H1 (cell line): Measurements from ENCODE around the gene GRIPAP1. TPM values are rescaled to one million over a fixed set of nuclear protein-coding genes. Genes with fewer than 3 reads are reported as not detected.
A peak's percentile ranks its signal among the peaks of the same experiment; 100 is the strongest.

Experiments
- CTCF ChIA-PET: fragments of 300-600 bp; sonication (Branson Sonifier 250); formaldehyde crosslinking; loops from one replicate; lab custom pipeline; 2021; ENCODE audit not compliant: partially characterized antibody; lab: Charles Lee
- POLR2A ChIA-PET: fragments of 300-600 bp; sonication (Branson Sonifier 250); formaldehyde crosslinking; loops from one replicate; lab custom pipeline; 2021; ENCODE audit warnings: inconsistent platforms; ENCODE audit not compliant: partially characterized antibody; lab: Charles Lee
- DNase-seq, 2 experiments: peaks; one replicate each; pipeline versions ENCODE4 v3.0.0 to v3.0.0-alpha.2; 2010 to 2022; ENCODE audit warnings: low spot score in 2 of 2, low read depth in 1 of 2, mixed read lengths in 1 of 2
- FAIRE-seq: peaks from 2 replicates; lab custom pipeline; 2011; peaks lifted over from hg19 to GRCh38; lab: Jason Lieb, UNC
- H2AFZ ChIP-seq: 2 replicates; pipeline ENCODE4 v1.8.1; 2012; ENCODE audit warnings: low read length, inconsistent platforms
- H2AK5ac ChIP-seq: 2 replicates; pipeline ENCODE4 v1.6.1; 2013; ENCODE audit warnings: low read depth, low read length
- H2BK120ac ChIP-seq: replicated peaks from 2 replicates; pipeline ENCODE3; 2013; ENCODE audit warnings: low read depth, low read length, inconsistent platforms
- H2BK12ac ChIP-seq: 2 replicates; pipeline ENCODE4 v1.6.1; 2013; ENCODE audit warnings: low read depth, low read length
- H2BK15ac ChIP-seq: 2 replicates; pipeline ENCODE4 v1.6.1; 2013; ENCODE audit warnings: low read length
- H2BK20ac ChIP-seq: 2 replicates; pipeline ENCODE4 v1.6.1; 2013; ENCODE audit warnings: low read length
- H2BK5ac ChIP-seq: 2 replicates; pipeline ENCODE4 v1.6.1; 2013; ENCODE audit warnings: low read depth, low read length
- H3K14ac ChIP-seq: 2 replicates; pipeline ENCODE4 v1.6.1; 2013; ENCODE audit warnings: inconsistent platforms; ENCODE audit not compliant: insufficient read length
- H3K18ac ChIP-seq: 2 replicates; pipeline ENCODE4 v1.6.1; 2013; ENCODE audit warnings: low read length; ENCODE audit errors: extremely low read depth
- H3K23ac ChIP-seq: 2 replicates; pipeline ENCODE4 v1.6.1; 2013; ENCODE audit warnings: inconsistent platforms; ENCODE audit not compliant: insufficient read length
- H3K23me2 ChIP-seq: 2 replicates; pipeline ENCODE4 v1.6.1; 2013; ENCODE audit warnings: low read depth, low read length
- H3K27ac ChIP-seq: 2 replicates; pipeline ENCODE4 v1.6.1; 2011; ENCODE audit warnings: low read depth, low read length, inconsistent platforms
- H3K27me3 ChIP-seq, 4 experiments: replicated peaks in 1 of 4; 1 replicate in 1 of 4; 2 replicates in 3 of 4; pipeline versions ENCODE4 v1.6.1 to v1.8.1; 2011 to 2013; ENCODE audit warnings: low read length in 3 of 4, mild to moderate bottlenecking in 3 of 4, inconsistent platforms in 2 of 4, mixed read lengths in 2 of 4, moderate library complexity in 1 of 4; ENCODE audit not compliant: control insufficient read depth in 3 of 4, insufficient read depth in 3 of 4; ENCODE audit errors: extremely low read depth in 1 of 4
- H3K36me3 ChIP-seq, 4 experiments: 2 replicates each; pipeline versions ENCODE4 v1.6.1 to v1.8.1; 2011 to 2013; ENCODE audit warnings: mild to moderate bottlenecking in 4 of 4, low read length in 3 of 4, moderate library complexity in 2 of 4, control low read depth in 1 of 4, inconsistent platforms in 1 of 4; ENCODE audit not compliant: insufficient read depth in 4 of 4, control insufficient read depth in 2 of 4
- H3K4ac ChIP-seq: replicated peaks from 2 replicates; pipeline ENCODE3; 2013; ENCODE audit warnings: low read length, low read depth, mixed read lengths, inconsistent platforms; ENCODE audit not compliant: insufficient read length
- H3K4me1 ChIP-seq, 4 experiments: replicated peaks in 1 of 4; 1 replicate in 1 of 4; 2 replicates in 3 of 4; pipeline versions ENCODE4 v1.6.1 to v1.8.1; 2011 to 2013; ENCODE audit warnings: low read length in 3 of 4, inconsistent platforms in 2 of 4, mixed read lengths in 1 of 4; ENCODE audit not compliant: insufficient read depth in 4 of 4, control insufficient read depth in 3 of 4
- H3K4me2 ChIP-seq, 2 experiments: 2 replicates each; pipeline versions ENCODE4 v1.6.1 to v1.8.1; 2011 to 2013; ENCODE audit warnings: low read depth in 2 of 2, low read length in 2 of 2, control low read depth in 1 of 2, inconsistent platforms in 1 of 2, mild to moderate bottlenecking in 1 of 2; ENCODE audit not compliant: insufficient read depth in 1 of 2
- H3K4me3 ChIP-seq, 4 experiments: fragments of 200-600, 300-600 bp in 1 of 4; sonication (generic), shearing (Covaris generic), sonication (Bioruptor Twin) in 1 of 4; 2 replicates each; pipeline versions ENCODE4 v1.5.1 to v1.8.1; 2011 to 2016; ENCODE audit warnings: low read length in 4 of 4, low read depth in 3 of 4, control low read depth in 2 of 4, inconsistent platforms in 2 of 4, mild to moderate bottlenecking in 2 of 4, mixed read lengths in 1 of 4, moderate library complexity in 1 of 4; ENCODE audit not compliant: insufficient read depth in 2 of 4; ENCODE audit errors: extremely low read depth in 1 of 4
- H3K56ac ChIP-seq: replicated peaks from 2 replicates; pipeline ENCODE3; 2013; ENCODE audit warnings: low read depth, mild to moderate bottlenecking, mixed read lengths, low read length, inconsistent platforms; ENCODE audit not compliant: insufficient read length
- H3K79me1 ChIP-seq: 2 replicates; pipeline ENCODE4 v1.6.1; 2013; ENCODE audit warnings: low read depth, low read length, control low read depth
- H3K79me2 ChIP-seq, 2 experiments: 2 replicates each; pipeline versions ENCODE4 v1.6.1 to v1.8.1; 2012 to 2013; ENCODE audit warnings: low read length in 2 of 2, mild to moderate bottlenecking in 2 of 2, inconsistent platforms in 1 of 2; ENCODE audit not compliant: insufficient read depth in 2 of 2, control insufficient read depth in 1 of 2
- H3K9ac ChIP-seq, 4 experiments: replicated peaks in 1 of 4; 1 replicate in 1 of 4; 2 replicates in 3 of 4; pipeline versions ENCODE4 v1.6.1 to v1.8.1; 2011 to 2013; ENCODE audit warnings: low read depth in 3 of 4, low read length in 3 of 4, control low read depth in 2 of 4, mild to moderate bottlenecking in 2 of 4, moderate library complexity in 2 of 4, inconsistent platforms in 1 of 4; ENCODE audit errors: extremely low read depth in 1 of 4
- H3K9me3 ChIP-seq, 2 experiments: 2 replicates each; pipeline versions ENCODE4 v1.6.1 to v1.8.1; 2012 to 2013; ENCODE audit warnings: mild to moderate bottlenecking in 2 of 2, moderate library complexity in 2 of 2, control low read depth in 1 of 2, inconsistent platforms in 1 of 2, low read depth in 1 of 2, low read length in 1 of 2, mixed read lengths in 1 of 2; ENCODE audit not compliant: insufficient read depth in 2 of 2
- H4K20me1 ChIP-seq, 2 experiments: replicated peaks in 1 of 2; 2 replicates each; pipeline versions ENCODE3 to v1.8.1; 2011 to 2013; ENCODE audit warnings: inconsistent platforms in 2 of 2, low read length in 2 of 2, mild to moderate bottlenecking in 1 of 2; ENCODE audit not compliant: insufficient read depth in 2 of 2, control insufficient read depth in 1 of 2
- H4K5ac ChIP-seq: 2 replicates; pipeline ENCODE4 v1.6.1; 2013; ENCODE audit warnings: low read length, low read depth, mixed read lengths, inconsistent platforms; ENCODE audit not compliant: insufficient read length
- H4K8ac ChIP-seq: 2 replicates; pipeline ENCODE4 v1.8.0; 2013; ENCODE audit warnings: mild to moderate bottlenecking, moderate library complexity, low read length, inconsistent platforms; ENCODE audit not compliant: insufficient read depth; ENCODE audit errors: extremely low read depth
- H4K91ac ChIP-seq: replicated peaks from 2 replicates; pipeline ENCODE3; 2013; ENCODE audit warnings: low read length, mixed read lengths, inconsistent platforms; ENCODE audit not compliant: insufficient read length
- PHF8 ChIP-seq: fragments of 200-600 bp; sonication (generic); conservative IDR thresholded peaks from 2 replicates; pipeline ENCODE4 v1.7.1; 2012; ENCODE audit warnings: low read depth, mild to moderate bottlenecking, inconsistent platforms, low read length, moderate library complexity
- POU5F1 ChIP-seq: IDR thresholded peaks from 2 replicates; pipeline ENCODE4 v1.6.1; 2011; ENCODE audit warnings: low read depth, mild to moderate bottlenecking, low read length, moderate library complexity
- WGBS, 2 experiments: shearing (Covaris generic) in 1 of 2; methylation state at CpG; one replicate each; pipeline versions ENCODE4 v1.1.6 to v1.1.7; 2013 to 2015; ENCODE audit warnings: low lambda C conversion rate in 2 of 2, mixed read lengths in 2 of 2, inconsistent platforms in 1 of 2, low coverage in 1 of 2, missing lambda C conversion rate in 1 of 2; ENCODE audit not compliant: insufficient replicate concordance in 2 of 2, insufficient coverage in 1 of 2, insufficient read length in 1 of 2; ENCODE audit errors: extremely low coverage in 1 of 2, missing lambda C conversion rate in 1 of 2; 5-methylcytosine and 5-hydroxymethylcytosine counted together
- polyA plus RNA-seq, 7 experiments: library from polyadenylated mRNA; depleted of rRNA in 3 of 7; stranded (reverse) in 5 of 7; unstranded in 2 of 7; fragments of >200 nt in 5 of 7; fragments of 200-250 nt in 2 of 7; gene quantifications; 1 replicate in 5 of 7; 2 replicates in 1 of 7; 4 replicates in 1 of 7; pipeline versions ENCODE4 v1.2.1 to v1.2.3, GENCODE V29; 2011 to 2013; ENCODE audit warnings: missing spikeins in 2 of 7, mixed read lengths in 2 of 7
- total RNA-seq: library from RNA; stranded (reverse); fragmentation: NEBNext Ultra II Directional; extraction: Animal tissue kit (Norgen Biotek cat#: 25700); gene quantifications from 2 replicates; pipeline ENCODE4 v1.2.1, GENCODE V29; 2021

The GRIPAP1 gene
- total and polyA plus RNA-seq, 2 of the 8 experiments (the other 6 are each of a cell fraction or from before 2014, with no cell fraction given) = 21.6 to 55.9 TPM

DNA sequence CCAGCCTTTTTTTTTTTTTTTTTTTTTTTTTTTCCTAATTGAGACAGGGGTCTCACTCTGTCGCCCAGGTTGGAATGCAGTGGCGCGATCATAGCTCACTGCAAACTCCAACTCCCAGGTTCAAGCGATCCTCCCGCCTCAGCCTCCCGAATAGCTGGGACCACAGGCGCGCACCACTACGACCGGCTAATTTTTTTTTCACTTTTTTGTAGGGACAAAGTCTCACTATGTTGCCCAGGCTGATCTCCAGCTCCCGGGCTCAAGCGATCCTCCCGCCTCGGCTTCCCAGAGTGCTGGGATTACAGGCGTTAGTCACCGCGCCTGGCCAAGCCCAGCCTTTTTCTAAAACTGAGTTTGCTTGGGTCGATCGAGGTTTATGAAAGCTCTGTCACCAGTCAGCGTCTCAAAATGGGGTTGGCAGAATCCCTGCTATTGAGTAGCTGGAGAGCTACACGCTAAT is 43.4 kb downstream of the GRIPAP1 start:
- Histone ChIP-seq H3K79me2 (peaks cover 16 to 34% of the 10 kb centered on the region in 2 experiments; a peak in 3 of 4 replicates), H3K27me3 (no peaks in the 10 kb centered on the region), H3K23ac (no peak overlapping the region), H2BK12ac (no peak overlapping the region), H3K14ac (no peak overlapping the region), H4K5ac (no peak overlapping the region), H4K8ac (peak overlapping the region; percentile 35), H3K4me3 (peak overlapping the region; percentile 47 to 94 (median 70); a peak in 7 of 8 replicates), H3K36me3 (peaks cover 0 to 13% (median 6%) of the 10 kb centered on the region in 4 experiments; a peak in 6 of 8 replicates)
- FAIRE-seq = peak; percentile 13
- 0 out of 2 replicates have a peak, but pooled peaks have one; percentile 11 for TF ChIP-seq PHF8
- TF ChIP-seq POU5F1 = no peak
- TF ChIP-seq, all 59 proteins: peak for 1
- Histone ChIP-seq H3K4ac (no peak overlapping the region), H3K56ac (no peak overlapping the region), H2AK5ac (no peak overlapping the region), H2BK120ac (no peak overlapping the region), H2AFZ (no peak overlapping the region), H4K91ac (no peak overlapping the region), H3K23me2 (peaks cover 4% of the 10 kb centered on the region; the same call in 1 of the 2 replicates), H2BK15ac (no peak overlapping the region), H3K9ac (peak overlapping the region in 2 of 4 experiments; percentile 34 to 47; a peak in 3 of 7 replicates), H2BK5ac (no peak overlapping the region), H3K9me3 (no peaks in the 10 kb centered on the region), H3K4me2 (peak overlapping the region; percentile 64 to 72), H3K4me1 (peaks cover 0 to 7% (median 2%) of the 10 kb centered on the region in 4 experiments; a peak in 4 of 7 replicates), H4K20me1 (peaks cover 0 to 2% of the 10 kb centered on the region in 2 experiments), H3K79me1 (peaks cover 7% of the 10 kb centered on the region; the same call in 1 of the 2 replicates), H2BK20ac (no peak overlapping the region), H3K18ac (no peak overlapping the region), H3K27ac (no peak overlapping the region)
- ChIA-PET CTCF (interaction anchor here (2.0 to 2.2 kb wide), 2 partner anchors 10 to 14 kb away, joined by 4 to 15 read pairs; partner anchors contain the start of gene KCND1), POLR2A (interaction anchor here (0.6 to 6.7 kb wide), 11 partner anchors 12 to 882 kb away, joined by 3 to 70 read pairs (median 5); partner anchors contain the start of genes KCND1, PQBP1, SLC35A2 and TIMM17B)
- WGBS, 2 experiments = 8% methylated on average over 14 of the region's 21 CpGs; no CpG with 5 or more reads in 1 of the 2 experiments
- DNase-seq = peak in 1 of 2 experiments; percentile 48
